ENCODE measurements around the gene ARHGAP15. TPM values are rescaled to one million over a fixed set of nuclear protein-coding genes. Genes with fewer than 3 reads are reported as not detected.
A peak's percentile ranks its signal among the peaks of the same experiment; 100 is the strongest.

Gene ARHGAP15
- total and polyA plus RNA-seq, 4 donors: 3.8 to 17.9 (median 13.2) TPM

- H3K4me1 ChIP-seq (ENCODE audit: control insufficient read depth in 4 of 4, insufficient read depth in 4 of 4, low read length in 3 of 4): no peaks in the 10 kb centered on the region
- DNase-seq (ENCODE audit: low spot score): no peak
- H3K4me3 ChIP-seq (ENCODE audit: low read depth in 1 of 3, low read length in 3 of 3): no peak overlapping the region
- no peak overlapping the region for H3K27ac ChIP-seq (ENCODE audit: low read depth in 1 of 2, low read length in 2 of 2)
- peaks cover 0 to 2% (median 0%) of the 10 kb centered on the region in 4 donors for H3K27me3 ChIP-seq (ENCODE audit: control insufficient read depth in 4 of 4, insufficient read depth in 4 of 4, low read length in 3 of 4)
- no peaks in the 10 kb centered on the region for H3K9me3 ChIP-seq (ENCODE audit: control insufficient read depth in 4 of 4, low read length in 3 of 4)
- TF ChIP-seq FOXA1 (IDR thresholded peaks at IDR 0.05) (no peak), REST (IDR thresholded peaks at IDR 0.05) (no peak), CTCF (IDR thresholded peaks at IDR 0.05; ENCODE audit: low read depth, low read length, missing input control) (no peak), YY1 (IDR thresholded peaks at IDR 0.05) (no peak), TAF1 (conservative IDR thresholded peaks at IDR 0.05) (no peak), RAD21 (IDR thresholded peaks at IDR 0.05) (no peak), HNF4A (conservative IDR thresholded peaks at IDR 0.05) (no peak), NR2F2 (IDR thresholded peaks at IDR 0.05) (no peak), HNF4G (IDR thresholded peaks at IDR 0.05) (no peak)
- WGBS: 82% methylated on average over 6 of the region's 6 CpGs
- H3K36me3 ChIP-seq (ENCODE audit: control insufficient read depth in 4 of 4, insufficient read depth in 3 of 4, low read depth in 1 of 4, low read length in 3 of 4): no peaks in the 10 kb centered on the region
- H3K9ac ChIP-seq (ENCODE audit: low read depth in 1 of 2, low read length in 2 of 2): no peak overlapping the region
Measured at GRCh38 chr2:143685421-143686078, 556.3 kb downstream of the ARHGAP15 start.

- no peak for DNase-seq (ENCODE audit: low spot score)
- 56% methylated on average over 5 of the region's 5 CpGs for WGBS
- no peak overlapping the region for H3K4me3 ChIP-seq (ENCODE audit: low read depth in 1 of 3, low read length in 3 of 3)
- no peaks in the 10 kb centered on the region for H3K36me3 ChIP-seq (ENCODE audit: control insufficient read depth in 4 of 4, insufficient read depth in 3 of 4, low read depth in 1 of 4, low read length in 3 of 4)
- H3K4me1 ChIP-seq (ENCODE audit: control insufficient read depth in 4 of 4, insufficient read depth in 4 of 4, low read length in 3 of 4): no peaks in the 10 kb centered on the region
- H3K27ac ChIP-seq (ENCODE audit: low read depth in 1 of 2, low read length in 2 of 2): no peak overlapping the region
- TF ChIP-seq RAD21 (IDR thresholded peaks at IDR 0.05) (peak; percentile 52 to 70), TAF1 (conservative IDR thresholded peaks at IDR 0.05) (no peak), CTCF (IDR thresholded peaks at IDR 0.05; ENCODE audit: low read depth, low read length, missing input control) (peak; percentile 47)
- TF ChIP-seq, protein P1, sequence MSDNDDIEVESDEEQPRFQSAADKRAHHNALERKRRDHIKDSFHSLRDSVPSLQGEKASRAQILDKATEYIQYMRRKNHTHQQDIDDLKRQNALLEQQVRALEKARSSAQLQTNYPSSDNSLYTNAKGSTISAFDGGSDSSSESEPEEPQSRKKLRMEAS (IDR thresholded peaks at IDR 0.05): no peak
- no peaks in the 10 kb centered on the region for H3K9me3 ChIP-seq (ENCODE audit: control insufficient read depth in 4 of 4, low read length in 3 of 4)
- no peak overlapping the region for H3K9ac ChIP-seq (ENCODE audit: low read depth in 1 of 2, low read length in 2 of 2)
- H3K27me3 ChIP-seq (ENCODE audit: control insufficient read depth in 4 of 4, insufficient read depth in 4 of 4, low read length in 3 of 4): peaks cover 0 to 2% (median 0%) of the 10 kb centered on the region in 4 donors
Measured at GRCh38 chr2:143686585-143687164, 557.5 kb downstream of the ARHGAP15 start.

Data from liver (tissue), 9 donors.